Measurements from ENCODE around the gene NUSAP1.
"Not testable (repeated sequence)": the region's sequence is repeated elsewhere in the genome, so short reads cannot be mapped to it uniquely, and the experiment has no call there.

The NUSAP1 gene, protein sequence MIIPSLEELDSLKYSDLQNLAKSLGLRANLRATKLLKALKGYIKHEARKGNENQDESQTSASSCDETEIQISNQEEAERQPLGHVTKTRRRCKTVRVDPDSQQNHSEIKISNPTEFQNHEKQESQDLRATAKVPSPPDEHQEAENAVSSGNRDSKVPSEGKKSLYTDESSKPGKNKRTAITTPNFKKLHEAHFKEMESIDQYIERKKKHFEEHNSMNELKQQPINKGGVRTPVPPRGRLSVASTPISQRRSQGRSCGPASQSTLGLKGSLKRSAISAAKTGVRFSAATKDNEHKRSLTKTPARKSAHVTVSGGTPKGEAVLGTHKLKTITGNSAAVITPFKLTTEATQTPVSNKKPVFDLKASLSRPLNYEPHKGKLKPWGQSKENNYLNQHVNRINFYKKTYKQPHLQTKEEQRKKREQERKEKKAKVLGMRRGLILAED

DNA sequence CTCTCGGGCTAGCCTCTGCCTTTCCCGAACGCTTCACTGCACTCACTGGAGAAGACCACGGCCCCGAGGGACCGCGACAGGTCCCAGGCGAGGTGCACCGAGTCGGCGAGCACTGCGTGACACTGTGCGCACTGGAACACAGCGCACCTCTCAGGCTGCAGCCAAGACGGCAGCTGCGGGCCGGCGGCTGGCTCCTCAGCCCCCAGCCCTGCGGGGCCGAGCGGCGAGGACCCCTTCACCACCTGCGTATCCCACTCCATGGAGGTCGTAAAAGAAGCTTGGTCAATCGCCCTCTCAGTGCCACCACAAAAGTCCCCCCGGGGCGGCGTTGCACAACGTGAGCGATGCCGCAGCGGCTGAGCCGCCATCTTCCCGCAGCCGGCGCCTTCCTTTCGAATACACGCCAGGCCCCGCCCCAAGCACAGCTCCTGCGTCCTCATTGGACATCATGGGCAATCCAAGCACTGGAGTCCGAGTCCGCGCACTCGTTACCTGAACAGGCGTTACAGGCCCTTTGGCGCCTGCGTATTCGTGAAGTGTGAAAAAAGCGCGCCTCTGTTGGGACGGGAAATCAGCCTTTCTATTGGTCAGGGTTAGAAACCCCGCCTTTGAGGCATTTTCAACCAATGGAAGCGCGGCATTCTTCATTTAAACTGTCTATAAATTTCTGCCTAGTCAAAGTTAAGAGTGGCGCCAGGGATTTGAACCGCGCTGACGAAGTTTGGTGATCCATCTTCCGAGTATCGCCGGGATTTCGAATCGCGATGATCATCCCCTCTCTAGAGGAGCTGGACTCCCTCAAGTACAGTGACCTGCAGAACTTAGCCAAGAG is at the start of gene NUSAP1, which contains the start of gene OIP5:
Gene NUSAP1, plus strand, starts transcription at position 688 of the 832 bp plus-strand sequence. Its CDS starts 77 bp downstream, at position 765.
Gene OIP5, minus strand, starts transcription at position 398 of the 832 bp plus-strand sequence. Its CDS starts 30 bp downstream, at position 368.
- DNase-seq: peak; percentile 99 to 100

DNA sequence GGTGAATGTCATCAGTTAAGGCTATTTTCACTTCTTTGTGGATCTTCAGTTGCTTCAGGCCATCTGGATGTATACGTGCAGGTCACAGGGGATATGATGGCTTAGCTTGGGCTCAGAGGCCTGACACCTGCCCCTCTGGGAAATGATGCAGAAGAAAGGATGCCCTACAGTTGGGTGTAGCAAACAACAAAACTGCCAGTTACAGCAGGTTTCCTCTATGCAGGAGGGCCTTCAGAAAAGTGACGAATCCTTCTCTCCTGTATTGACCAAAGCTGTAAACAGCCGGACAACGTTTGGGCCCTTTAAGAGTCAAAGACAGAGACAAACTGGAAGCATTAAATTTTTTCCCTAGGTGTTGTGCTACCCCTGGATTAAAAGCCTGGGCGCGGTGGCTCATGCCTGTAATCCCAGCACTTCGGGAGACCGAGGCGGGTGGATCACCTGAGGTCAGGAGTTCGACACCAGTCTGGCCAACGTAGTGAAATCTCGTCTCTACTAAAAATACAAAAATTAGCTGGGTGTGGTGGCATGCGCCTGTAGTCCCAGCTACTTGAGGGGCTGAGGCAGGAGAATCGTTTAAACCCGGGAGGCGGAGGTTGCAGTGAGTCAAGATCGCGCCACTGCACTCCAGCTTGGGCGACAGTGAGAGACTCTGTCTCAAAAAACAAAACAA is 49.6 kb upstream of the NUSAP1 start:
- DNase-seq: not testable (repeated sequence)

DNA sequence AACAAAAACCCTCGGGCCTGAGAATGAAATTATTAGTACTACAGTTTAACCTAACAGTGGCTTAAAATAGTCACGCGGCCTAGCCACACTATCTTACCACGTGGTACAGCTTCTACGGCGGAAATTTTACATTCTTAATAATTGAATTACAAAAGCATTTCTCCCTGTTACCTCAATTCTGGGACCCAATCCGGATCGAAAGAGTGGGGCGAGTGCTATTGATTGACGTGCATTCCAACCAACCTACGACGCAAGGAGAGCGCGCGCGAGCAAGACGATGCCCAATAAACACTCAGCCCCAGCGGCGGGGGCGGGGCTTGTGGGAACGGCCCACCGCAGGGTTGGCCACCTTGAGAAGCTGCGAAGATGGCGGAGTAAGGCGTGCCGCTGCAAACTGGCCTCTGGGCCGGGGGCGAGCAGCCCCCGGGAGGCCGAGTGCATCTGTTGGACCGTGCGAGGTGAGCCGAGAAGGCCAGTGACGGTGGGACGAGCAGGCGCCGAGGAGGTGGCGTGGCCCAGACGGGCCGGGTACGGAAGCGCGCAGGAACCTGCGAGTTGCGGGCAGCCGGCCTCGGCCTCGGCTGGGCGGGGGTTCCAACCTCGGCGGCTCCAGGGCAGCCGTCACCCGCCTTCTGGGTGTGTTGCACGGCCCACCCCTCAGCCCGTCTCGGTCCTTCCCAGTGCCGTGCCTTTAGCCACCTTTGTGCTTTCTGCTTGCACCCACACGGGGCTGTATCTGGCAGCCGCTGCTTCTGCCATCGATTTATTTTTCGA is 48.8 kb upstream of the NUSAP1 start:
- peak; percentile 98 to 99 for DNase-seq

DNA sequence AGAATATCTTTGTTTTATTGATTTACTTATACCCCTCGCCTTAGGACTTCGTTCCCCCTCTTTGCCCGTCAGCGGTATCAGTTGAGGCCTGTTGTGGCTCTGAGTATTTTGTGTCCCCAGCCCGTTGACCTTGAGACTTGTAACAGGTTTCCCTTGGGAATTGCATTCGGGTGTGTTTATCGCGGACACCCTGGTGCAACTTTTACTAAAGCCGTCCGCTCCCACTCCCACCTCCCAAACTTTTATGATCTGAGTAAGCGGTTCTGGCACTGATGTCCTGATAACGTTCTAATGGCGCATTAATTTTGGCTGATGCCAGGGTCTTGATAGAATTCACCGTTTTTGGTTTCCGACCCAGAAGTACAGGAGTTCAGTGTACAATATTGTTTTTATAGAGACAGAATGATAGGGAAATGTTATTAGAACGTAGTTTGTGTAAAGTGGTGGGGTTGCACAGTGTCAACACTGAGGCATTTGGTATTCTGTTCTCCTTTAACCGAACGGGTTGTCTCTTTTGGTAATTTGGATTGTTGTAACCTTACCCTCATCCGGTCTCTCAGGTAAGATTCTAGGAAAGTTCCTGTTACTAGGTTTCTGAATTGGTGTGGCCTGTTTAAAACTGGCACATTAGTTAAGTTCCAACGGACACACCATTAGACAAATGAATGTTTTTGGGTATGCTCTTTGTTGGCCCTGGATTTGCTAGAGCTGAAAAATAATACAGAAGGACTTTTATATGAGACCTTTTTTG is 48.1 kb upstream of the NUSAP1 start:
- DNase-seq: no peak

DNA sequence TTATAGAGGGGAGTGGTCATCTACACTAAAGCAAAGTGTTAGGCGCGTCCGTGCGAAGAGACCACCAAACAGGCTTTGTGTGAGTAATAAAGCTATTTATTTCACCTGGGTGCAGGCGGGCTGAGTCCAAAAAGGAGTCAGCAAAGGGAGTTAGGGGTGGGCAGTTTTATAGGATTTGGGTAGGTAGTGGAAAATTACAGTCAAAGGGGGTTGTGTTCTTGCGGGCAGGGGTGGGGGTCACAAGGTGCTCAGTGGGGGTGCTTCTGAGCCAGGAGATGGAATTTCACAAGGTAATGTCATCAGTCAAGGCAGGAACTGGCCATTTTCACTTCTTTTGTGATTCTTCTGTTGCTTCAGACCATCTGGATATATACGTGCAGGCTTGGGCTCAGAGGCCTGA is 47.4 kb upstream of the NUSAP1 start:
- no peak for DNase-seq

DNA sequence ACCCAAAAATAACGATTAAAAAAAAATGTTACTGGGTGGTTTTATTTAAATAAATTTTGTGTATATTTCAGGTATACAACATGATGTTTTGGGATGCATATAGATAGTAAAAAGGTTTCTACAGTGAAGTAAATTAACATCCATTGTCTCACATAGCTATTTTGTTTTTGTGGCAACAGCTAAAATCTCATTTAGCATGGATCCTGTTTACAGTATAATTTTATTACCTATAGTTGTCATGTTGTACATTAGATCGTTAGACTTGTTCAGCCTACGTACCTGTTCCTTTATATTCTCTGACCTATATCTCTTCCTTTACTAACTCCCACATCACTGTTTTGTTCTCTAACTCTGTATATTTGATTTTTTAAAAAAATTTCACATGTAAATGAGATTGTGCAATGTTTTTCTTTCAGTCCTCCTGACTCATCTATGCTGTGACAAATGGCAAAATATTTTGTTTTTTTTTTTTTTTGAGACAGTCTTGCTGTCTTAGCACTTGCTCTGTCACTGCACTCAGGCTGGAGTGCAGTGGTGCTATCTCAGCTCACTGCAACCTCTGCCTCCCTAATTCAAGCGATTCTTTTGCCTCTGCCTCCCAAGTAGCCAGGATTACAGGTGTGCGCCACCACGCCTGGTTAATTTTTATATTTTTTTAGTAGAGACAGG is 45.9 kb upstream of the NUSAP1 start:
- peak; percentile 18 to 38 for DNase-seq

DNA sequence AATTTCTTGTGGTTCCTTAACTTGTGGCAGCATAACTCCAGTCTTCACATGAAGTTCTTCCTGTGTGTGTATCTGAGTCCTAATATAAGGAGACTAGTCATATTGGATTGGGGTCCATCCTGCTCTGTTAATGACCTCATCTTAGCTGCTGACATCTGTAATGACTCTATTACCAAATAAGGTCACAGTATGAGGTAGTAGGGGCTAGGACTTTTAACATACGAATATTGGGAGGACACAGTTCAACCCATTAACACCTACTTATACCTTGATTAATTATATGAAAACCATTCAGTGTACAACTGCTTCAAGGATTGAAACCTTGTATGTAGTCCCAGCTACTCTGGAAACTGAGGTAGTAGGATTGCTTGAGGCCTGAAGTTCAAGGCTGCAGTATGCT is 44.2 kb upstream of the NUSAP1 start:
- no peak for DNase-seq

DNA sequence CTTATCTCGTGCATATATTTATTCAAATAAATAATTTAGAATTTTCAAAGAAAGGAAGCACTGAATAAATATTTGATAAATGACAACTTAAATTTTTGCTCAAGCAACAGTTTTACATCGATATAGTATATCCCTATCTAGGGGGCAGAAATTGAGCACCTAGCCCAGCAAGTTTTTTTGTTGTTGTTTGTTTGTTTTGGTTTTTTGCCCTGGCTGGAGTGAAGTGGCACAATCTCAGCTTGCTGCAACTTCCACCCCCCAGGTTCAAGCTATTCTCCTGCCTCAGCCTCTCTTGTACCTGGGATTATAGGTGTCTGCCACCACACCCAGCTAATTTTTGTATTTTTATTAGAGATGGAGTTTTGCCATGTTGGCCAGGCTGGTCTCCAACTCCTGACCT is 42.7 kb upstream of the NUSAP1 start:
- no peak for DNase-seq

DNA sequence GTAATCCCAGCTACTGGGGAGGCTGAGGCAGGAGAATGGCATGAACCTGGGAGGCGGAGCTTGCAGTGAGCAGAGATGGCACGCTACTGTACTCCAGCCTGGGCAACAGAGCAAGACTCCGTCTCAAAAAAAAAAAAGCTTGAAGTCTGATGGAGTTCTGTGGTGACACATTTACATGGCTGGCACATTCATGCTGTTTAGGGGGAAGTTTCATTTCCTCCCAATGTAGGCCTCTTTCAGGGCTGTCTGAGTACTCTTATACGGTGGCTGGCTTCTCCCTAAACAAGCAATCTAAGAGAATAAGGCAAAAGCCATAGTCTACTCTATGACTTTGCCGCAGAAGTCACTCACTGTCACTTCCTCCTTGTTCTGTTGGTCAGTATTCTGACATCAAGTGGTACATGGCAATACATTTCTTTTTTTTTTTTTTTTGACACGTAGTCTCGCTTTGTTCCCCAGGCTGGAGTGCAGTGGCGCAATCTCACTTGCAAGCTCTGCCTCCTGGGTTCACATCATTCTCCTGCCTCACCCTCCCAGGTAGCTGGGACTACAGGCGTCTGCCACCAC is 41.5 kb upstream of the NUSAP1 start:
- peak; percentile 18 to 23 for DNase-seq

DNA sequence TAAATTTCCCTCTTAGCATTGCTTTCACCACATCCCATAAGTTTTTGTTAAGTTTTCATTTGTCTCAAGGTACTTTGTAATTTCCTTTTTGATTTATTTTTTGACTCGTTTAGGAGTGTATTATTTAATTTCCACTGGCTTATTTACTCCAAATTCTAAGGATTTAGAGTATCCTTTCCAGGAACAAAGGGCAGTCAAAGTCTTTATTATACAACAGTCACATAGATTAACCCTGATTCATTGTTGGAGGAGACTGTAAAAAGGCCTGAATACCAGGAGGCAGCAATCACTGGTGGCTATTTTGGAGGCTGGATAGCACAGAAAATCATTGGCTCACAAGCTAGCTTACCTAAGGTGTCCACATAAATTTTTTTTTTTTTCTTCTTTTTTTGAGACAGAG is 40.2 kb upstream of the NUSAP1 start:
- no peak for DNase-seq

DNA sequence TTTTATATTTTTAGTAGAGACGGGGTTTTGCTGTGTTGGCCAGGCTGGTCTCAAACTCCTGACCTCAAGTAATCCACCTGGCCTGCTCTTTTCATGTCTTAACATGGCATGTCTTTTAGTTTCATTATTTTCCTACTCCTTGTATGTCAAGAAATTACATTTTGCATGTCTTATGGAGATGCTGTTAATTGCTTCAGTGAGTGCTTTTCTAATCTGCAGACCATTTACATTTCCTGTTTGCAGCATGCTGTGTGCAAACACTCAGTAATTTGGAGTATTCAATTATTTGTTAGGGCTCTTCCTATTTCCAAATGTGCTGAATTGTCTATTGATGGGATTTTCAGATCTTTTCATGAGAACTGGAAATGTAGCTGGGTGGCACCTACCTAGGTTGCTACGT is 31.5 kb upstream of the NUSAP1 start:
- DNase-seq: not testable (repeated sequence)

DNA sequence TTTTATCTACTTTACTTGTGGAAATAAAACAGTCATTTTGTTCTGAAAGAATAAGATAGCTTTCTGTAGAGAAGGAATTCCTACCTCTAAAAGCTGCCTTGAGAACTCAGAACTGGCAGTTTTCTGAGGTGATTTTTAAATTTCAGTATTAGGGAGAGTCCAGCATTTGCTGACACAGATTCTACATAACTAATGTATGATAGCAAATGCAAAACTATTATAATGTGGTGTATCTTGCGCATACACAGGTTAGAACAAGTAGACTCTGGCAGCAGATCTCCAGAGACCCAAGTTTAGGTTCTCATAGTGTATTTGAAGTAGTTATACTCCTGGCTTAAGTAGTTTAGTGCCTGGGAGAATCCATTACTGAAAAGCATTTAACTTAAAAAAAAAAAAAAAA is 31.1 kb upstream of the NUSAP1 start:
- DNase-seq: no peak

DNA sequence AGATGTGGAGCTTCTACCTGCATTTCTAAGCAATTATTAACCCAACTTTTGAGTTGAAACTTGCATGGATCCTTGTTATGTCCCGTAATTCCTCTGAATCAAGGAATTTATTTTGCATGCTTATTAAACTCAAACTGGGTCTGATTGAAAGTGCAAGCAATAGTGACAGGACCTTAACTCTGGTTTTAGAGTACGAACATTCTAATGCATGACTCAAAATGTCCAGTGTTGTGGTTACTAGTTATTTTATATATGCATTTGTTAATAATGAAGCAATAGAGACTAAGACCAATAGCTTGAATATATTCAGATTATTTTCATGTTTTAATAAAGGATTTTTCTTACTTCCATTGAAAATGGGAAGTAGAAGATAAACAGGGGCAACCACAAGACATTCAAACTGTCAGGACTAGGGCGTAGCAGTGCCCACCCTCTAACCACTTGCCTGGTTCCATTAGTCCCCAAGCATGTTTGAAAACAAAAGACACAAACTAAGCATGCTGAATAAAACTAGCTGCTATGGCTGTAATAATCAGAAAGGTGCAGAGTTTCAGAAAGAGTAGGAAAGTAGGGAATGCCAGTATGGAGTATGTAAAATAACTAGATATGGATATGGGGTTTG is 28.4 kb upstream of the NUSAP1 start:
- no peak for DNase-seq

DNA sequence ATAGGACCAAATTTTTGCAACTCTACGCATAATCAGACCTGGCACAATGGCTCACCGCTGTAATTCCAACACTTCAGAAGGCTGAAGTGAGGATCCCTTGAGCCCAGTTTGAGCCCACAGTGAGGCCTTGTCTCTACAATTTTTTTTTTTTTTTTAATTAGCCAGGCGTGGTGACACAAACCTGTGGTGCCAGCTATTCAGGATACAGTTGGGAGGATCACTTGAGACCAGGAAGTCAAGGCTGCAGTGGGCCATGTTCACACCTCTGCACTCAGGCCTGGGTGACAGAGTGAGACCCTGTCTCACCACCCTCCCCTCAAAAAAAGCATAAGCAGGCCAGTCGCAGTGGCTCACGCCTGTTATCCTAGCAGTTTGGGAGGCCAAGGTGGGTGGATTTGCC is 25.0 kb upstream of the NUSAP1 start:
- no peak for DNase-seq

DNA sequence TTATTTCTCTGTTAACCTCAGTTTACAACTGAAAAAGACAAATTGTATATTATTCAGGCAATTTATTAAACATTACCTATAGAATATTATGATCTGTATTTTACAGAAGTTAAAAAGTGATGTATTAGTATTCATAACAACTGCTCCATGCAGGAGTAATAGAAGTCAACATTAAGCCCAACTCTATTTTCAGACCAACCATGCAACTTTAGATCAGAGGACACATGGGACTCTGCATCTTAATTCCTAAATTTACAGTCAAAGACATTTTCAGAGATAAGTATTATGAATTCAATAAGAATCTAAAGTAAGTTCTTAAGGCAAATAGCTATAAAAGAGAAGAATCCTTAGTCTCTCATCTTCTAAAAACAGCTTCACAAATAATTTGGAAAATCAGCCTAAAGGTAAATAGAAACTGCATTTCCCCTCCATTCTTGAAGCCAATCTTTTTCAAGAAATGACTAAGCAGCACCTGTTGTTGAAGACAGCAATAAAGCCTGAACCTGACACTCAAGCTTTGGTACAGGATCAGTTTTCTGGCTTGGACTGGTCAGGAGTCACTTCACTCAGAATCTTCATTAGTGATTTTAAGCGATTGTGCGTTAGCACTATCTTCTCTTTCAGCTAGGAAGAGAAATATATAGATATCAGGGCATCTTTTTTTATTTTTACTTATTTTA is 23.3 kb upstream of the NUSAP1 start:
- DNase-seq: no peak

DNA sequence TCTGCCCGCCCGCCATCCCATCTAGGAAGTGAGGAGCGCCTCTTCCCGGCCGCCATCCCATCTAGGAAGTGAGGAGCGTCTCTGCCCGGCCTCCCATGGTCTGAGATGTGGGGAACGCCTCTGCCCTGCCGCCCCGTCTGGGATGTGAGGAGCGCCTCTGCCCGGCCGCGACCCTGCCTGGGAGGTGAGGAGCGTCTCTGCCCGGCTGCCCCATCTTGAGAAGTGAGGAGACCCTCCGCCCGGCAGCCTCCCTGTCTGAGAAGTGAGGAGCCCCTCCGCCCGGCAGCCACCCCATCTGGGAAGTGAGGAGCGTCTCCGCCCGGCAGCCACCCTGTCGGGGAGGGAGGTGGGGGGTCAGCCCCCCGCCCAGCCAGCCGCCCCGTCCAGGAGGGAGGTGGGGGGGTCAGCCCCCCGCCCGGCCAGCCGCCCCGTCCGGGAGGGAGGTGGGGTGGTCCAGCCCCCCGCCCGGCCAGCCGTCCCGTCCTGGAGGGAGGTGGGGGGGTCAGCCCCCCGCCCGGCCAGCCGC is 11.8 kb upstream of the NUSAP1 start:
- not testable (repeated sequence) for DNase-seq

DNA sequence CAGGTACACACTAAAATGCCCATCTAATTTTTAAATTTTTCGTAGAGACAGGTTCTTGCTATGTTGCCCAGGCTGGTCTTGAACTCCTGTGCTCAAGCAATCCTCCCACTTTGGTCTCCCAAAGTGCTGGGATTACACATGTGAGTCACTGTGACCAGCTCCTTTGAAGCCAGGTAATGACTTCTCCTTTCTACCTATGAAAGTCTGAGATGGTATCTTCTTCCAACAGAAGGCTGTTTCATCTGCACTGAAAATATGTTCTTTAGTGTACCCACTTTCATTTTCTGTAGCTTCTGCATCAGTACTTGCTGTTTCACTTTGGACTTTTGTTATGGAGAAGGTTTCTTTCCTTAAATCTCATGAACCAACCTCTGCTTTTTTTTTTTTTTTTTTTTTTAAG is 9.1 kb upstream of the NUSAP1 start:
- DNase-seq: no peak

DNA sequence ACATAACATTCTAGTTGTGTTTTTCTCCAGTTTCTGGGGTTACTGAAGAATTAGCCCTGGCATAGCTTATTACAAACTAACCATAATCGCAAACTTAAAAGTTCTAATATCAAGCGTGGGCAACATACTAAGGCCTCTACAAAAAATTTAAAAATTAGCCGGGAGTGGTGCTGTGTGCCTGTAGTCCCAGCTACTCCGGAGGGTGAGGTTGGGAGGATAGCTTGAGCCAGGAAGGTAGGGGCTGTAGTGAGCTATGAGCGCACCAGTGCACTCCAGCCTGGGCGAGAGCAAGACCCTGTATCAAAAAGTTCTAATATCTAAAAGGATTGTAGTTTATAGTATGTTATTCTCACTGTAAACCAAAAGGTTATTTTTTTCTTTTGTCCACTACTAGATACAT is 1.4 kb upstream of the NUSAP1 start:
- no peak for DNase-seq

DNA sequence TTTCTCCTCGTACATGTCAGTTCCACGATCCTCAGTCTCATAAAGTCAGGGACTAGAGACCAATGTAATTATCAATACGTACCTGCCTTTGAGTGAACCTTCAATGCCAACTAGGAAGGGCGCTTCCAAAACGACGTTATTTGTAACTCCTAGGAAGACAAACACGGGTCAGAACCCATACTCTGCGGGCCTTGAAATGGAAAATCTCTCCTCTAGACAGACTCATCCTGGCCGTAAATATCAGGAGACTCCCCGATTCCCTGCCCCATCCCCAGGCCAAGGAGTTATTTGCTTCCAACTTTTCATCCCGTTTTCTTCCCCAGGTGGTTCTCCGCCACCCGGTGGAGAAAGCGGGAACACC is 868 bp upstream of the NUSAP1 start:
- peak in 1 of 2 experiments; percentile 24 for DNase-seq
